Activated CD8-positive, alpha-beta memory T cell treated with anti-CD3 and anti-CD28 coated beads for 48 hours (primary cell): Measurements from ENCODE around the gene CXCL8.

Experiments
- DNase-seq, 3 experiments: peaks; one replicate each; pipeline ENCODE4 v3.0.0-alpha.2; 2020; ENCODE audit warnings: low read depth in 2 of 3, low spot score in 2 of 3

Gene CXCL8

GRCh38 chr4:73718375-73719373 is 21.7 kb upstream of the CXCL8 start:
- no peak for DNase-seq

- no peak for DNase-seq
Measured at GRCh38 chr4:73721435-73721834, 18.9 kb upstream of the CXCL8 start.

DNA sequence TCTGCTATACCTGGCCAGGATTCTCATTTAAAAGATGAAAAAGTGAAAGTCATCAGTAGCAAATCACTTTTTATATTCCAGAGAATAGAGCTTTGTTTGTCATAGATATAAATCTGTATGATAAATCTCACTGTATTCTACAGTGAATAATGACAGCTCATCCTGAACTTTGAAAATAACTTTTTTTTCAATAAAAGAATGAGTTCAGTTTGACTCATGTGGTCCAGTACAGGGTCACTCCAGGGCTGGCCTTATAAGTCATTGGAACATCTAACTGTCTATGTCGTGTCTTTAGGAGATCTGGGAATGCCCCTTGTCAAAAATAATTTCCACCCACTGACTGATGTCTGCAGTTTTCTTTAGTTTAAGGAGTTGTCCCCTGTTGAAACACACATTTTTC is 18.5 kb upstream of the CXCL8 start:
- DNase-seq: no peak

GRCh38 chr4:73723023-73723422 is 17.3 kb upstream of the CXCL8 start:
- DNase-seq: no peak

DNA sequence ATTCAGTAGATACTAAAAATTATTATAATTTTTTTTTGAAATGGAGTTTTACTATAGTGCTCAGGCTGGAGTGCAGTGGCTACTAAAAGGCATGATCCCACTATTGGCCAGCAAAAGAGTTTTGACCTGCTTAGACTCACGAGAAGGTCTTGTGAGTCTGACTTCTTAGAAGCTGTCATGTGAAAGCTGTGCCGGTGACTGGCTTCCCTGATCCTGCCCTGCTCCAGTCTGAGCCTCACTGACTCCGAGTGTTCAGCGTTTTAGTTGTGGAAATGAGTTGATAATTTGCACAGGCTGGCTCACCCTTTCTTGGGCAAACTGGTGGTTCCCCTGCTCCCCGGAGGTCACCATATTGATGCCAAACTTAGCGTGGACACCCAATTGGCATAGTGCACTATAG is 16.4 kb upstream of the CXCL8 start:
- no peak for DNase-seq

DNA sequence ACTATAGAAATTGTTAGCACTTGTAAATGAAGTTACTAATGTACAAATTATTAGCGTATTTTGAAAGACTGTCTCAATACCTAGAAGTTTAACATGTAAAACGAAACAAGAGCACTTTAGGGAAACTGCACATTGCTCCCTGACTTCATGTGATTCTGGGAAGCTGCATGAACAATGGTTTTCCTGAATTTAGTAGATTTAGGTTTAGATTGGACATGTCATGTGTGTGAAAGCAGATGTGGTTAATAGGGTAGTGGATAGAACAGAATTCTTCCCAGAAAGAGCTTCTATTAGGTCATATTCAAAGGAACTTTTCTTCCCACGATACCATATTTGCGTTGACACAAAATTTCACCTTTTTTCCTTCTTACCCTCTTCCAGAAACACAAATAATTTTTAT is 14.9 kb upstream of the CXCL8 start:
- no peak for DNase-seq

- DNase-seq: no peak
Measured at GRCh38 chr4:73725985-73726384, 14.4 kb upstream of the CXCL8 start.

GRCh38 chr4:73727685-73728084 is 12.7 kb upstream of the CXCL8 start:
- no peak for DNase-seq

GRCh38 chr4:73728091-73728741 is 12.2 kb upstream of the CXCL8 start:
- no peak for DNase-seq

DNA sequence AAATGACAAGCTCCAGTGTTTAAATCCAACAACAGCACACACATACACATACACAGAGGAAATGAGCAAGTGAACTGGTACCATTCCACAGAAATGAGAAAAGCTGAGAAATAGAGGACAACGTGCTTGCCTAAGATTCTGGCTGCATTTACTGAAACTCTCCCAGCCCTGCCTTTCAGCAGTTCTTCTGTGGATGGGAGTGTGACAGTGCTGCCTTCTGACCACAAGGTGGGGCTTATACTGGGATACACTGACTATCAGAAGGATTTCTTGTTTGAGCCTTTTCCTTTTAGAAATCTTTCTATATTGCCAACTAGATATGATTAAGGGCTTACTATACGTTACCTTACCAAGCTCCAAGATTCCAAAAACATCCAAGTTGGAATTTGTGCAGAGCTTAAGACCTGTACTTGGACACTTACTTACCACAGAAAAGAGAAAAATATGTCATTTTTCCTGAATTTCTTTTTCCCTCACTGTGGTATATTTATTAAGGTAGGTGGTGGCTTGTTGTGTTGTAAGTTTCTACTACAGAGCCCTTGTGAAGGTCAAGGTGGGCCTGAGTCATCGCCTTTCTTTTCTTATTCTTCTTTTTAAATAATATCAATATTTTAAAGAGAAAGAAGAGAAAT is 10.7 kb upstream of the CXCL8 start:
- DNase-seq: no peak

DNA sequence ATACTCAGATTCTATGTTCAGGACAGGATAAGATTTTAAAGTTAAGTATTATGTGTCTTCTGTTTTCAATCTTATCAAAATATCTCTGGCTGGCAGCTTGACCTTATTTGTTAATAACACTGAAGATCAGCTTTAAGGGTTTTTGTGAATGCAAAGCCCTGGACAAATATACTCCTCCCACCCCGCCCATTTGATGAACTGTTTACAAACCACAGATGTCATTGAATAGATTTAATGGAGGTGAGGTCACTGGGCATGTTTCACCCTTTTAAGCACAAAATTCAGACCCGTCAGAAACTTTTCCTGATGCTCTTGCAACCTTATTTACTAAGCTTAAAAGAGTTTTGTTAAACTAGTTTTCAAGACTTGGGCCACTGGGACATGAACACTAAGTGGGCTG is 10.1 kb upstream of the CXCL8 start:
- no peak for DNase-seq

GRCh38 chr4:73730867-73731266 is 9.5 kb upstream of the CXCL8 start:
- no peak for DNase-seq

DNA sequence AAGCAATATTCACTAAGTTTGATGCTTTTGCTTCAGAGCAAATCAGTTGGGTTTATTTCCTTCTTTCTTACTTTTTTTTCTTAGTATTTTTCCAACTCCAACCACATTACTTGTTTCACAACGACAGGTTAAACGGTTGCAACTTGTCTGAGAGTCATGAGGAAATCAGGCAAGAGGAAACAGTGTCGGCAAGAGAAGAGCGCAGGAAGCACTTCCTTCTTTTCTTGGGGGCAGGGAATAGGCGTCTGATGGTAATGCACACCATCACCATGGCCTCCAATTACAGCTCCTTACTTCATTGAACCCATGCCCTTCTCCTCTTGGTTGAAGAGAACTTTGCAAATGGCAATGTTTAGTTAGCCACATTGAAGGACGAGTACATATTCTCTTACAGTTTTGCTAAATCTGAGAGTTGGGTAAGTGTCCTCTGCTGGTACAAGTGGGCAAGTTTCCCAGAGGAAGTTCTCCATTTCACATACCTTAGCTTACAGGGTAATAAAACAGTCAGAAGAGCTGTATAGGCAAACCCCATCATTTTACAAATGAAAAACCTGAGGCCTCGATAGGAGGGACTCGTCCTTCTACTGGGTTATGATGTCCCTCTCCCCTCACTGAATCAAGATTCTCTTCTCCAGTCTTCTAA is 8.3 kb upstream of the CXCL8 start:
- DNase-seq: no peak

DNA sequence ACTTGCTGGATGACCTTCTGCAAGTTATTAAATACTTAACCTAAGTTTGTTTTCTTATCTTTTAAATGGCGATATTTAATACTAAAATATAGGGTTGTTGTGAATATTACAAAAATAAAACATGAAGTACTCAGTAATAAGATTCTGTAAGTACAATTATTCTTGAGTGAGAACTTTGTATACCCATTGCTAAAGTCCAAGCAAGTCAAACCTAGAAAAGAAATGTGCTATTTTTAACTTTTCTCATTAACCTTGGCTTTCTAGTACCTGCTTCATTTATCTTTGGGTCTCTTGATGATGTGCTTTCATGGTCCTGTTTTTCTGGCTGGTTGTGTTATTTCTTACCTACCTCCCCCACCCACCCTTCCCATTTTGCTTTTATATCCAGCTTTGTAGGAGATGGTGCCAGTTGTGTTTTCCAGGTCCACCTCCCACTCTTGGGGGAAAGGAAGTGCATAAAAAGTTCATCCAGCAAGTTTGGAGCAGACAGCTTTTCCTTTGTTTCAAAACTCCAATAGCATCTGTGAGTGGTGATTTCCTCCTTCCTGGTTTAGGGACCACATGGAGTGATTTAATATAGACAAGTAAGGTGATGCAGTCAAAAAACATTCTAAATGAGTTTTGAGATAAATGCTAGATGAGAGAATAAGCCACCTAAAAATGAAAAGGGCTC is 7.5 kb upstream of the CXCL8 start:
- DNase-seq: no peak

GRCh38 chr4:73734530-73735001 is 5.8 kb upstream of the CXCL8 start:
- DNase-seq: no peak

GRCh38 chr4:73735231-73735630 is 5.1 kb upstream of the CXCL8 start:
- no peak for DNase-seq

- DNase-seq: no peak
Measured at GRCh38 chr4:73741031-73741749, 821 bp downstream of the CXCL8 start.

DNA sequence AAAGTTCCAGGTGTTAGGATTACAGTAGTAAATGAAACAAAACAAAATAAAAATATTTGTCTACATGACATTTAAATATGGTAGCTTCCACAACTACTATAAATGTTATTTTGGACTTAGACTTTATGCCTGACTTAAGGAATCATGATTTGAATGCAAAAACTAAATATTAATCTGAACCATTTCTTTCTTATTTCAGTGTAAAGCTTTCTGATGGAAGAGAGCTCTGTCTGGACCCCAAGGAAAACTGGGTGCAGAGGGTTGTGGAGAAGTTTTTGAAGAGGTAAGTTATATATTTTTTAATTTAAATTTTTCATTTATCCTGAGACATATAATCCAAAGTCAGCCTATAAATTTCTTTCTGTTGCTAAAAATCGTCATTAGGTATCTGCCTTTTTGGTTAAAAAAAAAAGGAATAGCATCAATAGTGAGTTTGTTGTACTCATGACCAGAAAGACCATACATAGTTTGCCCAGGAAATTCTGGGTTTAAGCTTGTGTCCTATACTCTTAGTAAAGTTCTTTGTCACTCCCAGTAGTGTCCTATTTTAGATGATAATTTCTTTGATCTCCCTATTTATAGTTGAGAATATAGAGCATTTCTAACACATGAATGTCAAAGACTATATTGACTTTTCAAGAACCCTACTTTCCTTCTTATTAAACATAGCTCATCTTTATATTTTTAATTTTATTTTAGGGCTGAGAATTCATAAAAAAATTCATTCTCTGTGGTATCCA is 1.6 kb downstream of the CXCL8 start:
- no peak for DNase-seq

DNA sequence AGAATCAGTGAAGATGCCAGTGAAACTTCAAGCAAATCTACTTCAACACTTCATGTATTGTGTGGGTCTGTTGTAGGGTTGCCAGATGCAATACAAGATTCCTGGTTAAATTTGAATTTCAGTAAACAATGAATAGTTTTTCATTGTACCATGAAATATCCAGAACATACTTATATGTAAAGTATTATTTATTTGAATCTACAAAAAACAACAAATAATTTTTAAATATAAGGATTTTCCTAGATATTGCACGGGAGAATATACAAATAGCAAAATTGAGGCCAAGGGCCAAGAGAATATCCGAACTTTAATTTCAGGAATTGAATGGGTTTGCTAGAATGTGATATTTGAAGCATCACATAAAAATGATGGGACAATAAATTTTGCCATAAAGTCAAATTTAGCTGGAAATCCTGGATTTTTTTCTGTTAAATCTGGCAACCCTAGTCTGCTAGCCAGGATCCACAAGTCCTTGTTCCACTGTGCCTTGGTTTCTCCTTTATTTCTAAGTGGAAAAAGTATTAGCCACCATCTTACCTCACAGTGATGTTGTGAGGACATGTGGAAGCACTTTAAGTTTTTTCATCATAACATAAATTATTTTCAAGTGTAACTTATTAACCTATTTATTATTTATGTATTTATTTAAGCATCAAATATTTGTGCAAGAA is 2.3 kb downstream of the CXCL8 start:
- no peak for DNase-seq
